Endothelial cell of umbilical vein (primary cell): ENCODE measurements around the gene MLC1. TPM values are rescaled to one million over a fixed set of nuclear protein-coding genes. Genes with fewer than 3 reads are reported as not detected.

Experiments used
- BruUV-seq: library from RNA; stranded (reverse); fragments of 400-500 nt; replicated peaks from 2 replicates; lab custom pipeline; 2021; lab: Mats Ljungman, UMichigan
- CTCF ChIA-PET: fragments of 300-600, 350-600 bp; sonication (Branson Sonifier 250); formaldehyde crosslinking; loops from one replicate; lab custom pipeline; 2021; ENCODE audit warnings: antibody characterized with exemption, inconsistent platforms; lab: Charles Lee
- POLR2A ChIA-PET: fragments of 300-600, 350-600 bp; sonication (Branson Sonifier 250); formaldehyde crosslinking; loops from one replicate; lab custom pipeline; 2021; ENCODE audit warnings: antibody characterized with exemption, inconsistent platforms; lab: Charles Lee
- DNase-seq: peaks from one replicate; pipeline ENCODE4 v3.0.0-alpha.2; 2011; ENCODE audit warnings: low read depth, low spot score
- FAIRE-seq: peaks from 2 replicates; lab custom pipeline; 2011; peaks lifted over from hg19 to GRCh38; lab: Jason Lieb, UNC
- H2AFZ ChIP-seq: 2 replicates; pipeline ENCODE4 v1.6.0; 2012; ENCODE audit warnings: low read depth, low read length, control low read depth, inconsistent platforms
- H3K27ac ChIP-seq: 2 replicates; pipeline ENCODE4 v1.5.1; 2011; ENCODE audit warnings: low read depth, mild to moderate bottlenecking, control low read depth, low read length, moderate library complexity; ENCODE audit not compliant: insufficient read depth
- H3K27me3 ChIP-seq, 2 experiments: 2 replicates each; pipeline versions ENCODE4 v1.6.0 to v1.6.1; 2011; ENCODE audit warnings: low read length in 2 of 2, mixed read lengths in 1 of 2; ENCODE audit not compliant: control insufficient read depth in 2 of 2, insufficient read depth in 2 of 2
- H3K36me3 ChIP-seq, 2 experiments: 2 replicates in 1 of 2; 3 replicates in 1 of 2; pipeline ENCODE4 v1.5.1; 2011; ENCODE audit warnings: low read length in 2 of 2, mild to moderate bottlenecking in 1 of 2, moderate library complexity in 1 of 2; ENCODE audit not compliant: control insufficient read depth in 2 of 2, insufficient read depth in 2 of 2; ENCODE audit errors: extremely low read depth in 1 of 2
- H3K4me1 ChIP-seq: 3 replicates; pipeline ENCODE4 v1.5.1; 2011; ENCODE audit warnings: mild to moderate bottlenecking, low read length; ENCODE audit not compliant: control insufficient read depth, insufficient read depth; ENCODE audit errors: extremely low read depth
- H3K4me2 ChIP-seq: 2 replicates; pipeline ENCODE4 v1.6.1; 2011; ENCODE audit warnings: low read length, control low read depth, mixed read lengths; ENCODE audit not compliant: insufficient read depth
- H3K4me3 ChIP-seq, 3 experiments: fragments of 200-600 bp in 1 of 3; sonication (generic), shearing (Covaris generic) in 1 of 3; replicated peaks in 1 of 3; 2 replicates each; pipeline ENCODE4 v1.5.1; 2011 to 2016; ENCODE audit warnings: control low read depth in 3 of 3, low read length in 3 of 3, mild to moderate bottlenecking in 2 of 3, inconsistent platforms in 1 of 3, low read depth in 1 of 3, moderate library complexity in 1 of 3; ENCODE audit not compliant: insufficient read depth in 1 of 3
- H3K79me2 ChIP-seq: 2 replicates; pipeline ENCODE4 v1.6.0; 2012; ENCODE audit warnings: low read length, inconsistent platforms; ENCODE audit not compliant: control insufficient read depth, insufficient read depth
- H3K9ac ChIP-seq: replicated peaks from 2 replicates; pipeline ENCODE3; 2011; ENCODE audit warnings: low read length, control low read depth; ENCODE audit not compliant: insufficient read depth; ENCODE audit errors: extremely low read depth
- H3K9me1 ChIP-seq: replicated peaks from 3 replicates; pipeline ENCODE4 v1.6.0; 2011; ENCODE audit warnings: mild to moderate bottlenecking, low read length; ENCODE audit not compliant: control insufficient read depth, insufficient read depth; ENCODE audit errors: extremely low read depth
- H3K9me3 ChIP-seq: replicated peaks from 2 replicates; pipeline ENCODE4 v1.5.1; 2012; ENCODE audit warnings: low read length, inconsistent platforms; ENCODE audit not compliant: control insufficient read depth, insufficient read depth
- H4K20me1 ChIP-seq: replicated peaks from 2 replicates; pipeline ENCODE3; 2011; ENCODE audit warnings: mild to moderate bottlenecking, low read length; ENCODE audit not compliant: control insufficient read depth, insufficient read depth; ENCODE audit errors: extremely low read depth
- CTCF ChIP-seq, 2 donors: IDR thresholded peaks; 1 replicate in 1 of 2; 2 replicates in 1 of 2; pipeline ENCODE4 v1.5.1; 2011; ENCODE audit warnings: low read length in 2 of 2, mild to moderate bottlenecking in 2 of 2, moderate library complexity in 2 of 2, control low read depth in 1 of 2, inconsistent platforms in 1 of 2, low read depth in 1 of 2; ENCODE audit not compliant: insufficient read depth in 1 of 2; ENCODE audit errors: extremely low read depth in 1 of 2
- EZH2 ChIP-seq: IDR thresholded peaks from 2 replicates; pipeline ENCODE4 v1.6.1; 2012; ENCODE audit warnings: borderline replicate concordance, low read depth, mild to moderate bottlenecking, moderate library complexity, low read length, inconsistent platforms; ENCODE audit not compliant: severe bottlenecking
- FOS ChIP-seq: IDR thresholded peaks from 2 replicates; pipeline ENCODE4 v1.6.1; 2011; ENCODE audit warnings: mild to moderate bottlenecking, low read length, moderate library complexity, borderline replicate concordance; ENCODE audit not compliant: insufficient read depth
- GATA2 ChIP-seq: IDR thresholded peaks from 2 replicates; pipeline ENCODE4 v1.7.0; 2011; ENCODE audit warnings: low read depth, mild to moderate bottlenecking, moderate library complexity, mixed read lengths, low read length; ENCODE audit not compliant: insufficient read length, insufficient read depth
- POLR2A ChIP-seq: IDR thresholded peaks from 2 replicates; pipeline ENCODE4 v1.6.1; 2012; ENCODE audit warnings: low read depth, mild to moderate bottlenecking, control low read depth, low read length
- dilution Hi-C: fragments of 300-500 bp; cut with MboI; formaldehyde crosslinking; loops from one replicate; pipeline ENCODE4 v1.15.0; 2019; ENCODE audit warnings: low sequenced_read_pairs; ENCODE audit not compliant: extremely low pct_ligation_motif_present
- intact Hi-C: fragments of 100-400 bp; cut with micrococcal nuclease; formaldehyde crosslinking; loops from one replicate; pipeline ENCODE4 v1.10.0; 2022
- polyA plus RNA-seq, 4 experiments: library from polyadenylated mRNA; depleted of rRNA in 3 of 4; stranded (reverse) in 3 of 4; unstranded in 1 of 4; fragments of >200 nt; gene quantifications; 2 replicates each; pipeline versions ENCODE4 v1.2.1 to v1.2.3, GENCODE V29; 2011 to 2012; ENCODE audit warnings: missing spikeins in 1 of 4
- total RNA-seq: library from RNA; stranded (reverse); gene quantifications from 2 replicates; pipeline ENCODE4 v1.2.3, GENCODE V29; 2021

MLC1 gene
- total and polyA plus RNA-seq, 2 donors (not counting 3 experiments of a cell fraction or from before 2014, with no cell fraction given) = not detected

- FAIRE-seq (peak; percentile 12), DNase-seq (no peak)
- CTCF ChIA-PET = interaction anchor here (1.2 to 2.5 kb wide), 6 partner anchors 9 to 88 kb away, joined by 3 to 10 read pairs (median 4); no protein-coding TSS in a partner anchor
- Histone ChIP-seq H3K36me3 (peaks cover 3 to 9% of the 10 kb centered on the region in 2 experiments), H3K4me1 (peaks cover 62% of the 10 kb centered on the region), H3K9me1 (no peaks in the 10 kb centered on the region), H4K20me1 (no peaks in the 10 kb centered on the region), H3K9me3 (no peaks in the 10 kb centered on the region), H3K4me3 (no peak overlapping the region), H2AFZ (no peak overlapping the region), H3K27me3 (no peaks in the 10 kb centered on the region), H3K9ac (peak overlapping the region; percentile 57), H3K27ac (peak overlapping the region; percentile 90), H3K79me2 (peaks cover 31% of the 10 kb centered on the region), H3K4me2 (peak overlapping the region; percentile 18)
- no TSS peak for BruUV-seq
- intact Hi-C loops (no loop called here), dilution Hi-C loops (no loop called here)
- POLR2A ChIA-PET = interaction anchor here (1.0 kb wide), 1 partner anchor 14 kb away, joined by 4 read pairs; no protein-coding TSS in a partner anchor
- TF ChIP-seq POLR2A (no peak), GATA2 (no peak), EZH2 (no peak), CTCF (IDR thresholded peaks at IDR 0.05; ENCODE audit: extremely low read depth in 1 of 2, insufficient read depth in 1 of 2, low read depth in 1 of 2, low read length in 2 of 2) (no peak), FOS (no peak)
These were observed 32.9 kb upstream of the MLC1 start for GRCh38 chr22:50118129-50118528.
